ENCODE measurements around the gene CCBE1.

Gene CCBE1

DNA sequence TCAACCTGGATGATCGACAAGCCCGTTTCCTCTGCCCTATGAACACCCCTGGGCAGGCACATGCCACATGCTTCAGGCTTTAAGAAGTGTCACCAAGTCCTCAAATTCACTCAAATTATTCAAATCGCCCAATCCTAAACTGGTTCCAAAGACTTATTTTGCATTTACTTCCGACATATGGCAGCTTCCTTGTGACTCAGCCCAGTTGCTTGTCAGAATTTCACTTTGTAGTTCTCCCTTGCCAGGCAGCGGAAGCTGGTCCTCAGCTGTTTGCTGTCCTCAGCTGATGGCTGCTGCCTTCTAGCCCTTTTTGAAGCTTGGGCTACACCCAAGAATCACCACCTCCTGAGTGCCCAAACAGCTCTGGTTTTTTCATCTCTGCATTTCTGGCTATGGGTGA lies 232.7 kb downstream of the CCBE1 start:
- H3K4me3 ChIP-seq (ENCODE audit: low read length): no peak overlapping the region
- TF ChIP-seq, protein P1, sequence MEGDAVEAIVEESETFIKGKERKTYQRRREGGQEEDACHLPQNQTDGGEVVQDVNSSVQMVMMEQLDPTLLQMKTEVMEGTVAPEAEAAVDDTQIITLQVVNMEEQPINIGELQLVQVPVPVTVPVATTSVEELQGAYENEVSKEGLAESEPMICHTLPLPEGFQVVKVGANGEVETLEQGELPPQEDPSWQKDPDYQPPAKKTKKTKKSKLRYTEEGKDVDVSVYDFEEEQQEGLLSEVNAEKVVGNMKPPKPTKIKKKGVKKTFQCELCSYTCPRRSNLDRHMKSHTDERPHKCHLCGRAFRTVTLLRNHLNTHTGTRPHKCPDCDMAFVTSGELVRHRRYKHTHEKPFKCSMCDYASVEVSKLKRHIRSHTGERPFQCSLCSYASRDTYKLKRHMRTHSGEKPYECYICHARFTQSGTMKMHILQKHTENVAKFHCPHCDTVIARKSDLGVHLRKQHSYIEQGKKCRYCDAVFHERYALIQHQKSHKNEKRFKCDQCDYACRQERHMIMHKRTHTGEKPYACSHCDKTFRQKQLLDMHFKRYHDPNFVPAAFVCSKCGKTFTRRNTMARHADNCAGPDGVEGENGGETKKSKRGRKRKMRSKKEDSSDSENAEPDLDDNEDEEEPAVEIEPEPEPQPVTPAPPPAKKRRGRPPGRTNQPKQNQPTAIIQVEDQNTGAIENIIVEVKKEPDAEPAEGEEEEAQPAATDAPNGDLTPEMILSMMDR (conservative IDR thresholded peaks at IDR 0.05; ENCODE audit: low read depth, low read length): no peak
- no peak for DNase-seq (ENCODE audit: low read depth)

DNA sequence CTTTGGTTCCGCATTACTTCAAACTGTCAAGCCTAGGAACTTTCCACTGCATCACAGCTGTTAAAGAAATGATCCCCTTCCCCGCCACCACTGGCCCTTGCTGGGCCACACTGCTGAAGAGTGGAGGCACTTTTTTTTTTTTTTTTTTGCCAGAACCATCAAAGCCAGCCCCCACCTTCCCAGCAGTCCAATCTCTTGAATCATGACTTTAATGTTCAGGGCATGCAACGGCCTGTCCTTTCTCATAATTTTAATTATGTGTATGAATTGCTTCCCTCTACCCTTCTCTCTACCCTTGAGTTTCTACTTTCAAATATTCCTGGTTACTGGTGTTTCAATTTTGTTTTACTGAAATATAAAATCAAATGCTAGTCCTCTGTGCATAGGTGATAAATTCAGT lies 236.1 kb downstream of the CCBE1 start:
- TF ChIP-seq, protein P1 (conservative IDR thresholded peaks at IDR 0.05; ENCODE audit: low read depth, low read length): no peak
- no peak for DNase-seq (ENCODE audit: low read depth)
- no peak overlapping the region for H3K4me3 ChIP-seq (ENCODE audit: low read length)

DNA sequence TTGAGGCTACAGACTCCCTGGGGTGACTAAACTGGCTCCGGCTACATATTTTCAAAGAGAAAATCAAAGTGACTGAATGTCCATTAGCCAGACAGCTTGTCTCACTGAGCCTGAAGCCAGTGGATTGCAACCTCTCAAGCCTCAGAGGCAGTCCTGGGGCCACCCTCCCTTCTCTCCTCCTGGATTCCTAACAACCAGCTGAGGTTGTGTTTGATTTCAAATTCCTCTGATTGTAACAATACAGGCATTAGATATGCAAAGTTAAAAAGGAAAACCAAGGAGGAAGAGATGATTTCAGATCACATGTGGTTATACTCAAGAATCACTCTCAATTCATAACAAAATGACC lies 237.2 kb downstream of the CCBE1 start:
- H3K4me3 ChIP-seq (ENCODE audit: low read length): no peak overlapping the region
- TF ChIP-seq, protein P1 (conservative IDR thresholded peaks at IDR 0.05; ENCODE audit: low read depth, low read length): no peak
- no peak for DNase-seq (ENCODE audit: low read depth)

DNA sequence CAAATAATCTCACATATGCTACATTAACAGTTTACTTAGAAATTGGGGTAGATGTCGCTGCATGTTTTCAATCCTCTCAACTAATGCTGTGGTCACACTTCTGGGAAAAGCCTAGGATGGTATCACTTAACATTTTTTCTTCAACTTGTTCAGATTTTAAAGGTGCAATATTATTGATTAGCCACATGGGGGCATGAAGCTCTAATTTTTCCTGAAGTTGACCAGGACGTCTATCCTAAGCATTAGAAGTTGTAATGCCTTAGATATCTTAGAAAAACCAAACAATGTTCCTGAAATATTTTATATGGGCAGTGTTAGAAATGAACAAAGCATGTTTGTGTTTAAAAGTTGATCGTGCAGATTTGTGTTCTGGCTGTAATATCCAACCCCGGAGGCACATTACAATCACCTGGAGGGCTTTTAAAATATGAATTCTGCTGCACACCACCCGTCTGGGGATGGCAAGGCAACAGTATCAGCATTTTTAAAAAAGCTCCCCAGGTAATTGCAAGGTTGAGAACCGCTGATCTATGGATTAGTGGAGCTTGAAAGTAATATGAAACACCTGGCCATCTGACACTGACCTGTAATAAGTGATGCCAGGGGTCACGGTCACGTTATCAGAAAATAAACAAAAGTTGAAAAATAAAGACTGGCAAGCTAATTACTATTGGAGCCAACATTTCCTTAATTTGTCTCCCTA lies 237.7 kb downstream of the CCBE1 start:
- peak; percentile 25 for DNase-seq (ENCODE audit: low read depth)
- TF ChIP-seq, protein P1 (conservative IDR thresholded peaks at IDR 0.05; ENCODE audit: low read depth, low read length): peak; percentile 63
- H3K4me3 ChIP-seq (ENCODE audit: low read length): no peak overlapping the region

DNA sequence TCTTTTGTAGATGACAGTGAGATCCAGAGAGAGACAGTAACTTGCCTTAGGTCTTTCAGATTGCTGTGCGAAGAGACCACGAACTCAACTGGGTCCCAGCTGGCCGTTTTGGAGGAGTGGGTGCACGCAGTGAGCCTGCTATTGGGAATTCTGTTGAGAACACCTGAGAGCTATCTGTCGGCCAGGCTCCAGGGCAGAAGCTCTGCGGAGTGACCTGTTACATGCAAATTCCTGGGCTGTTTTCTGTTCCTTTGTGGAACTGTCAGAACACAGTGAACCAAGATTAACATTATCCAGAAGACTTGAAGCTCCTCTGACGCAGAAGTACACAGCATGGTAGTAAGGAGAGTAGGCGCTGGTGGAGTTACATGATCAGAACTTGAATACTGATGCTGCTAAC lies 238.6 kb downstream of the CCBE1 start:
- no peak overlapping the region for H3K4me3 ChIP-seq (ENCODE audit: low read length)
- TF ChIP-seq, protein P1 (conservative IDR thresholded peaks at IDR 0.05; ENCODE audit: low read depth, low read length): no peak
- no peak for DNase-seq (ENCODE audit: low read depth)

DNA sequence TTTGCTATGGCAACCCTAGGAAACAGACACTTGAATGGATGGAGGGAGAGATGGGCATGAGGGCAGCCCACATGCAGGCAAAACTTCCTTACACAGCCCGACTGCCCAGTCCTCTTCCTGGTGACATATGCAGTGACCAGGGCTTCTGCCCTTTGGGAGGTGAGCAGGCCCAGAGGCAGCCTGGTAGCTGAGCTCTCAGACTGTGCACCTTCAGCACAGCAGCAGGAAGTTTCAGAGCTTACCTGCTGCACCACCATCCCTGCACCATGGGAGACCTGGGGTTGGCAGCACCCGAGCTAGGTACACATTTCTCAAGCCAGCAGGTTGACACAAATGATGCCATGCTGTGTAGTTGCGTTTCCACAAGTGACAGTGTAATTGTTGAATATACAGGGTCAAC lies 240.6 kb downstream of the CCBE1 start:
- no peak for DNase-seq (ENCODE audit: low read depth)
- TF ChIP-seq, protein P1 (conservative IDR thresholded peaks at IDR 0.05; ENCODE audit: low read depth, low read length): no peak
- no peak overlapping the region for H3K4me3 ChIP-seq (ENCODE audit: low read length)

DNA sequence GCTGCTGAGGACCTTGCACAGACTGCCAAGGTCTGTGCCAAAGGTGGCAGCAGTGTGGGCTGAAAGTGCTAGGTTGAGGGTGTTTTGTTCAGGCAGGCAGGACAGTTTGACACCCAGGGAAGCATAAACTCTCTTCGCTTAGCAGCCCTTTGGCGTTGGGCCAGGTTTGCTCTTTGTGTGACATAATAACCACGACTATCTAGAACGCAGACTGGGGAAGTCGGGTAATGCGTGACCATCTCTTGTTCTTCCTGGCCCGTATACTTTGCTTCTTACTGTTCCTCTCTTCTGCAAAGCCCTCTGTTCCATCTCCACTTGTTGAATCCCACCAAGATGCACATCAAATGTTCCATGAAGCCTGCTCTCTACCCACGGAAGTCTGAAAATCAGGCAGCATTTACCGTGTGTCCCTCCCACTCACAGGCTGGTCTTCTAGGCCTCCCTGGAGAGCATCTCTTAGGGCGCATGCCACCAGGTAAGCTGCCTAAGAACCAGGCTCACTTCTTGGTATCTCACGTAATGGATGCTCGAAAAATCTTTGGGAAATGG lies 241.4 kb downstream of the CCBE1 start:
- H3K4me3 ChIP-seq (ENCODE audit: low read length): no peak overlapping the region
- TF ChIP-seq, protein P1 (conservative IDR thresholded peaks at IDR 0.05; ENCODE audit: low read depth, low read length): no peak
- no peak for DNase-seq (ENCODE audit: low read depth)
